Urinary bladder (tissue), 4 donors: ENCODE results near the gene SURF2. TPM values are rescaled to one million over a fixed set of nuclear protein-coding genes. Genes with fewer than 3 reads are reported as not detected.

ENCODE experiments used
- DNase-seq: peaks from one replicate; pipeline ENCODE4 v3.0.0-alpha.2; 2015; ENCODE audit errors: extremely low spot score
- H3K27ac ChIP-seq: one replicate; pipeline ENCODE4 v1.5.1; 2013; ENCODE audit warnings: low read depth, mild to moderate bottlenecking, moderate library complexity
- H3K36me3 ChIP-seq: one replicate; pipeline ENCODE4 v1.6.1; 2013; ENCODE audit warnings: mild to moderate bottlenecking, moderate library complexity; ENCODE audit not compliant: insufficient read depth
- H3K4me1 ChIP-seq: one replicate; pipeline ENCODE4 v1.6.1; 2013; ENCODE audit warnings: mild to moderate bottlenecking, moderate library complexity; ENCODE audit not compliant: insufficient read depth
- H3K4me3 ChIP-seq: one replicate; pipeline ENCODE4 v1.5.1; 2013; ENCODE audit warnings: low read depth, low read length
- WGBS: extraction: QIAGEN DNeasy Blood & Tissue Kit; methylation state at CpG from one replicate; pipeline ENCODE4 v1.1.7; 2013; 5-methylcytosine and 5-hydroxymethylcytosine counted together
- polyA plus RNA-seq: library from polyadenylated mRNA; stranded (reverse); fragments of 200-250 nt; gene quantifications from one replicate; pipeline ENCODE4 v1.2.3, GENCODE V29; 2013
- total RNA-seq: library from RNA; depleted of rRNA; stranded (reverse); fragments of >200 nt; gene quantifications from one replicate; pipeline ENCODE4 v1.2.3, GENCODE V29; 2014
- donor health status: healthy with polysubstance abuse.
- donor health status: healthy.

SURF2 gene
- total and polyA plus RNA-seq, 2 donors, result 7.0 to 30.3 TPM

GRCh38 chr9:133353548-133353947 lies 2.8 kb upstream of the SURF2 start:
- Histone ChIP-seq H3K36me3 (peaks cover 8% of the 10 kb centered on the region), H3K4me3 (no peak overlapping the region), H3K27ac (no peak overlapping the region), H3K4me1 (no peaks in the 10 kb centered on the region)
- DNase-seq, result no peak
- WGBS, result 80% methylated on average over 5 of the region's 5 CpGs

- no peak for DNase-seq
- Histone ChIP-seq H3K4me3 (no peak overlapping the region), H3K4me1 (no peaks in the 10 kb centered on the region), H3K36me3 (peaks cover 8% of the 10 kb centered on the region), H3K27ac (no peak overlapping the region)
- WGBS, result 88% methylated on average over 7 of the region's 7 CpGs
Observed at GRCh38 chr9:133354766-133355165, 1.6 kb upstream of the SURF2 start.

- no peak overlapping the region for H3K27ac ChIP-seq
- H3K4me3 ChIP-seq, result peak overlapping the region; percentile 95
- WGBS, result under 1% methylated on average over 31 of the region's 31 CpGs
- H3K4me1 ChIP-seq, result no peaks in the 10 kb centered on the region
- no peak for DNase-seq
- peaks cover 4% of the 10 kb centered on the region for H3K36me3 ChIP-seq
Observed at GRCh38 chr9:133355881-133356357, 431 bp upstream of the SURF2 start.

GRCh38 chr9:133357656-133358055 lies 1.3 kb downstream of the SURF2 start:
- Histone ChIP-seq H3K4me1 (no peaks in the 10 kb centered on the region), H3K4me3 (no peak overlapping the region), H3K36me3 (peaks cover 1% of the 10 kb centered on the region), H3K27ac (no peak overlapping the region)
- no peak for DNase-seq
- 83% methylated on average over 14 of the region's 14 CpGs for WGBS

- DNase-seq, result no peak
- 54% methylated on average over 20 of the region's 20 CpGs for WGBS
- H3K4me3 ChIP-seq, result no peak overlapping the region
- no peak overlapping the region for H3K27ac ChIP-seq
- no peaks in the 10 kb centered on the region for H3K4me1 ChIP-seq
- H3K36me3 ChIP-seq, result no peaks in the 10 kb centered on the region
Observed at GRCh38 chr9:133359399-133360175, 3.2 kb downstream of the SURF2 start.

DNA sequence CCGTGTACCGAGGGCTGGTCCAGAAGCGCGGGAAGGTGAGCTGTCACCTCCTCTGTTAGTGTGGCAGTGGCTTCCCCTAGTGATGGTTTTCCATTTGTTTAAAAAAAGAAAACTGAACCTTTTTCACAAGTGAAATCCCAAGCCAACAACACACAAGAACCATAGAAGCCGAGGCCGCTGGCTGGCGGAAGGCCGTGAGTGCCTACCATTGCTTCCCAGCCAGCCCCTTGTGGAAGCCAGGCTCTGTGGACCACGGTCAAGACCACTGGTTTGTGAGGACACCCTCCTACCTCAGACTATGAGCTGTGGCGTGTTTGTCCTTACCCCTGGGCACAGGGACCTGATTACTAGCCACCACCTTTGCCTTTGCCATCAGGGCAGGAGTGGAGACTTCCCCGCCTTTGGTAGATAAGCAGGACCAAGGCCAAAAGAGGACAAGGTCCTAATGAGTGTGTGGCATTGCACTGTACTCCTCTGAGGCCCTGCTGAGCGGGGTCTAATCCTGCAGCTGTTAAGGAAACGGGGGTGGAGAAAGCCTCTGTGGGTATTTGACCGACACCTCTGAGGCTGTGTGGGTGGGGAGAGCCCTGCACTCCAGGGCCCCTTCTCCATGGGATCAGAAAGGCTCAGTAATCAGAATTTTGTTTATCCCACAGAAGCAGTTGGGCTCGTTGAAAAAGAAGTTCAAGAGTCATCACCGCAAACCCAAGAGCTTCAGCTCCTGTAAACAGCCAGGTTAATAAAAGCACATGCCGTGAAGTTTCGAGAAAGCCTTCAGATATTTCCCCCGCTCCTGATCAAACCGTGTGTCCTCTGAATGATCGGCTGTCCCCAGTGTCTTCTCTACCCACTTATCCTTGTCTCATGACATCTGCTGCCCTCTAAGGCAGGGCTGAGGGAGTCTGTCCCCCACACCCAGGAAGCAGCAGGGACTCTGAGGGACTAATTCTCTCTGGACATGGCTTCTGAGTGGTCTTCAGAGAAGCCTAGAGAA lies 4.3 kb downstream of the SURF2 start:
- Histone ChIP-seq H3K27ac (no peak overlapping the region), H3K4me1 (no peaks in the 10 kb centered on the region), H3K4me3 (no peak overlapping the region), H3K36me3 (no peaks in the 10 kb centered on the region)
- DNase-seq, result no peak
- 75% methylated on average over 21 of the region's 21 CpGs for WGBS

GRCh38 chr9:133361507-133362092 lies 5.2 kb downstream of the SURF2 start:
- H3K4me1 ChIP-seq, result no peaks in the 10 kb centered on the region
- peaks cover 2% of the 10 kb centered on the region for H3K36me3 ChIP-seq
- WGBS, result 80% methylated on average over 13 of the region's 13 CpGs
- H3K4me3 ChIP-seq, result no peak overlapping the region
- no peak overlapping the region for H3K27ac ChIP-seq
- no peak for DNase-seq

- H3K36me3 ChIP-seq, result peaks cover 2% of the 10 kb centered on the region
- no peak overlapping the region for H3K27ac ChIP-seq
- no peak for DNase-seq
- H3K4me3 ChIP-seq, result no peak overlapping the region
- H3K4me1 ChIP-seq, result no peaks in the 10 kb centered on the region
- WGBS, result 83% methylated on average over 15 of the region's 15 CpGs
Observed at GRCh38 chr9:133362359-133363044, 6.2 kb downstream of the SURF2 start.

GRCh38 chr9:133366435-133366834 lies 10.1 kb downstream of the SURF2 start:
- DNase-seq, result no peak
- WGBS, result 90% methylated on average over 11 of the region's 11 CpGs
- Histone ChIP-seq H3K36me3 (peaks cover 2% of the 10 kb centered on the region), H3K4me3 (no peak overlapping the region), H3K27ac (no peak overlapping the region), H3K4me1 (no peaks in the 10 kb centered on the region)

DNA sequence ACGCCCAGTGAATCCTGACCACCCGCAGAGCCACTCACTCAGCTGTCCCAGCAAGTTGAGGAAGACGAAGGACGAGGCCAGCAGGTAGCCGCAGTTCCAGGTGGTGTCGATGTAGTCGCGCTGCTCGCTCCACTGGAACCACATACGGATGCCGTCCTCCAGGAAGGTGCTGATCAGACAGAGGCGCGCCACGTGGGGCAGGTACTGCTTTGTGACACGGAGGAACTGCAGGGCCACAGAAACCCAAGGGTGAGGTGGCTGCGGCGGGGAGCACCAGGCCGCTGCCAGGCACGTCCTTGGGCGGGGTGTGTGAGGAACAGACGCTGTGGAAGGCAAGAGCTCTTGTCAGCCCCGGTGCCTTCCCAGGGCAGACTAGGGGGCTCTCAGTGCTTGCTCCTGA lies 10.9 kb downstream of the SURF2 start:
- Histone ChIP-seq H3K27ac (no peak overlapping the region), H3K4me1 (no peaks in the 10 kb centered on the region), H3K4me3 (no peak overlapping the region), H3K36me3 (peaks cover 2% of the 10 kb centered on the region)
- WGBS, result 91% methylated on average over 22 of the region's 22 CpGs
- no peak for DNase-seq

- Histone ChIP-seq H3K4me3 (no peak overlapping the region), H3K4me1 (no peaks in the 10 kb centered on the region), H3K27ac (no peak overlapping the region), H3K36me3 (peaks cover 2% of the 10 kb centered on the region)
- WGBS, result 84% methylated on average over 10 of the region's 10 CpGs
- DNase-seq, result no peak
Observed at GRCh38 chr9:133367778-133368177, 11.4 kb downstream of the SURF2 start.

GRCh38 chr9:133368249-133368881 lies 12.0 kb downstream of the SURF2 start:
- H3K4me1 ChIP-seq, result no peaks in the 10 kb centered on the region
- H3K4me3 ChIP-seq, result no peak overlapping the region
- H3K36me3 ChIP-seq, result peaks cover 2% of the 10 kb centered on the region
- DNase-seq, result no peak
- no peak overlapping the region for H3K27ac ChIP-seq
- 57% methylated on average over 18 of the region's 18 CpGs for WGBS

- H3K27ac ChIP-seq, result no peak overlapping the region
- H3K36me3 ChIP-seq, result peaks cover 2% of the 10 kb centered on the region
- no peak for DNase-seq
- WGBS, result 82% methylated on average over 6 of the region's 6 CpGs
- no peak overlapping the region for H3K4me3 ChIP-seq
- H3K4me1 ChIP-seq, result no peaks in the 10 kb centered on the region
Observed at GRCh38 chr9:133369422-133369821, 13.1 kb downstream of the SURF2 start.
